ENCODE data around the gene HRH4.

GRCh38 chr18:24417480-24417879 lies 43.0 kb upstream of the HRH4 start:
- TF ChIP-seq, protein P1, sequence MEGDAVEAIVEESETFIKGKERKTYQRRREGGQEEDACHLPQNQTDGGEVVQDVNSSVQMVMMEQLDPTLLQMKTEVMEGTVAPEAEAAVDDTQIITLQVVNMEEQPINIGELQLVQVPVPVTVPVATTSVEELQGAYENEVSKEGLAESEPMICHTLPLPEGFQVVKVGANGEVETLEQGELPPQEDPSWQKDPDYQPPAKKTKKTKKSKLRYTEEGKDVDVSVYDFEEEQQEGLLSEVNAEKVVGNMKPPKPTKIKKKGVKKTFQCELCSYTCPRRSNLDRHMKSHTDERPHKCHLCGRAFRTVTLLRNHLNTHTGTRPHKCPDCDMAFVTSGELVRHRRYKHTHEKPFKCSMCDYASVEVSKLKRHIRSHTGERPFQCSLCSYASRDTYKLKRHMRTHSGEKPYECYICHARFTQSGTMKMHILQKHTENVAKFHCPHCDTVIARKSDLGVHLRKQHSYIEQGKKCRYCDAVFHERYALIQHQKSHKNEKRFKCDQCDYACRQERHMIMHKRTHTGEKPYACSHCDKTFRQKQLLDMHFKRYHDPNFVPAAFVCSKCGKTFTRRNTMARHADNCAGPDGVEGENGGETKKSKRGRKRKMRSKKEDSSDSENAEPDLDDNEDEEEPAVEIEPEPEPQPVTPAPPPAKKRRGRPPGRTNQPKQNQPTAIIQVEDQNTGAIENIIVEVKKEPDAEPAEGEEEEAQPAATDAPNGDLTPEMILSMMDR (IDR thresholded peaks at IDR 0.05) = no peak
- TF ChIP-seq ZFX (IDR thresholded peaks at IDR 0.05; ENCODE audit: borderline replicate concordance) = no peak
